ENCODE data around the gene LMF1. TPM values are rescaled to one million over a fixed set of nuclear protein-coding genes. Genes with fewer than 3 reads are reported as not detected.

LMF1 gene
- total and polyA plus RNA-seq, 2 donors from 2014 or later = 15.4 to 28.6 TPM

GRCh38 chr16:1009358-1010150 is 38.8 kb upstream of the LMF1 start:
- intact Hi-C loops (cut with DNase I) = no loop called here
- FAIRE-seq (no peak), DNase-seq (no peak)
- H3K27me3 ChIP-seq (ENCODE audit: control insufficient read depth, insufficient read depth, low read length) = no peaks in the 10 kb centered on the region
- no peak overlapping the region for H3K9ac ChIP-seq (ENCODE audit: low read length in 3 of 3)
- TF ChIP-seq CTCF (IDR thresholded peaks at IDR 0.05; ENCODE audit: borderline replicate concordance, extremely low read depth, insufficient read depth) = no peak
- H3K27ac ChIP-seq (ENCODE audit: low read depth in 2 of 2, low read length in 2 of 2) = no peak overlapping the region
- no peak overlapping the region for H3K4me3 ChIP-seq (ENCODE audit: low read length in 3 of 3)
- no peaks in the 10 kb centered on the region for H3K4me1 ChIP-seq (ENCODE audit: control insufficient read depth in 2 of 3, insufficient read depth in 2 of 3, low read depth in 1 of 3, low read length in 3 of 3)
- no peaks in the 10 kb centered on the region for H3K36me3 ChIP-seq (ENCODE audit: control insufficient read depth in 2 of 3, insufficient read depth in 3 of 3, low read length in 3 of 3)
- H3K9me3 ChIP-seq (ENCODE audit: control insufficient read depth in 2 of 3, insufficient read depth in 1 of 3, low read length in 3 of 3) = no peaks in the 10 kb centered on the region

DNA sequence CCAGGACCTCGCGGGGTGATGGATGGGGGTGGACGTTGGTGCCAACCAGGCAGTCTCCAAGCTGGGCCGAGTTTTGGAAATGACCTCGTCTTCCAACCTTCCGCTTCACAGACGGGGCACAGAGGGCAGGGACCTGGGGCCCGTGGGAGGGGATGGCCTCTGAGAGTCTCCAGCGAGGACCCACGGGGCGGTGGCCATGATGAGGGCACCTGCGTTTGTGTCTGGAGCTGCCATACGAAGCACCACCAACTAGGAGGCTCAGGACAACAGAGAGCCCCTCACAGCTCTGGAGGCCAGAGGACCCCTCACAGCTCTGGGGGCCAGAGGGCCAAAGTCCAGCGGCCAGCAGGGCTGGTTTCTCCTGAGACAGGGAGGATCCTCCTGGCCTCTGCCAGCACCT is 37.3 kb upstream of the LMF1 start:
- no peak overlapping the region for H3K4me3 ChIP-seq (ENCODE audit: low read length in 3 of 3)
- no peaks in the 10 kb centered on the region for H3K4me1 ChIP-seq (ENCODE audit: control insufficient read depth in 2 of 3, insufficient read depth in 2 of 3, low read depth in 1 of 3, low read length in 3 of 3)
- TF ChIP-seq CTCF (IDR thresholded peaks at IDR 0.05; ENCODE audit: borderline replicate concordance, extremely low read depth, insufficient read depth) = no peak
- DNase-seq (no peak), FAIRE-seq (no peak)
- no peaks in the 10 kb centered on the region for H3K27me3 ChIP-seq (ENCODE audit: control insufficient read depth, insufficient read depth, low read length)
- H3K9me3 ChIP-seq (ENCODE audit: control insufficient read depth in 2 of 3, insufficient read depth in 1 of 3, low read length in 3 of 3) = no peaks in the 10 kb centered on the region
- no peak overlapping the region for H3K9ac ChIP-seq (ENCODE audit: low read length in 3 of 3)
- intact Hi-C loops (cut with DNase I) = no loop called here
- H3K27ac ChIP-seq (ENCODE audit: low read depth in 2 of 2, low read length in 2 of 2) = no peak overlapping the region
- H3K36me3 ChIP-seq (ENCODE audit: control insufficient read depth in 2 of 3, insufficient read depth in 3 of 3, low read length in 3 of 3) = no peaks in the 10 kb centered on the region

DNA sequence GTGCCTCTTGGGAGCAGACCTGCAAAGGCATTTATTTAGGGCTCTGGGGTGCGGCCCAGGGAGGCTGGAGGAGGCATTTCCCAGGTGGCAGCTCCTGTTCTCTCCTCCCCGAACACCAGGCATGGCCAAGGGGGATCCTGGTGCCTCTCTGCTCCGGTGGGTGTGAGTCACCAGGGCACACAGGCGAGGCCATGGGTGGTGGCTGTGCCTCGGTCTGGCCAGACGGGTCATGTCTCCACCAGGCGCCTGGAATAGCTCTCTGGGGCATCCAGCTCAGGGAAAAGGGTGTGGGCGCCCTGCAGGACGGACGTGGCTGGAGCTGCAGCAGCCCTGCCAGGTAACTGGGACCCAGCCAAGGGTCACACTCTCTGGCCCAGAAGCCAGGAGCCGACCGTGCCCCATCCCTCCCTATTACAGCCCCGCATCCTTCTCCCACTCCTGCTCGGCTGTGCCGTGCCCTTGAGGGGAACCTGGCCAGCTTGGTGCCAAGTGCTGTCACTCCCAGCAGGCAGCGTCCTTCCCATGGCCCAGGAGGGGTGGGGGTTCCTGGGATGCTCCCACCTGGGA is 36.6 kb upstream of the LMF1 start:
- Histone ChIP-seq H3K36me3 (ENCODE audit: control insufficient read depth in 2 of 3, insufficient read depth in 3 of 3, low read length in 3 of 3) (no peaks in the 10 kb centered on the region), H3K27ac (ENCODE audit: low read depth in 2 of 2, low read length in 2 of 2) (no peak overlapping the region), H3K9ac (ENCODE audit: low read length in 3 of 3) (no peak overlapping the region), H3K4me1 (ENCODE audit: control insufficient read depth in 2 of 3, insufficient read depth in 2 of 3, low read depth in 1 of 3, low read length in 3 of 3) (no peaks in the 10 kb centered on the region), H3K9me3 (ENCODE audit: control insufficient read depth in 2 of 3, insufficient read depth in 1 of 3, low read length in 3 of 3) (no peaks in the 10 kb centered on the region), H3K27me3 (ENCODE audit: control insufficient read depth, insufficient read depth, low read length) (no peaks in the 10 kb centered on the region), H3K4me3 (ENCODE audit: low read length in 3 of 3) (no peak overlapping the region)
- intact Hi-C loops (cut with DNase I) = no loop called here
- FAIRE-seq (no peak), DNase-seq (no peak)
- no peak for TF ChIP-seq CTCF (IDR thresholded peaks at IDR 0.05; ENCODE audit: borderline replicate concordance, extremely low read depth, insufficient read depth)

All from kidney (tissue), 14 donors.